CD4-positive, alpha-beta T cell treated with Interleukin-12 subunit alpha and Interleukin-12 subunit beta, for 1 hour (primary cell): ENCODE results near the gene TOR3A.

ENCODE experiments used
- DNase-seq: peaks from one replicate; pipeline ENCODE4 v3.0.0-alpha.2; 2020

The TOR3A gene

DNA sequence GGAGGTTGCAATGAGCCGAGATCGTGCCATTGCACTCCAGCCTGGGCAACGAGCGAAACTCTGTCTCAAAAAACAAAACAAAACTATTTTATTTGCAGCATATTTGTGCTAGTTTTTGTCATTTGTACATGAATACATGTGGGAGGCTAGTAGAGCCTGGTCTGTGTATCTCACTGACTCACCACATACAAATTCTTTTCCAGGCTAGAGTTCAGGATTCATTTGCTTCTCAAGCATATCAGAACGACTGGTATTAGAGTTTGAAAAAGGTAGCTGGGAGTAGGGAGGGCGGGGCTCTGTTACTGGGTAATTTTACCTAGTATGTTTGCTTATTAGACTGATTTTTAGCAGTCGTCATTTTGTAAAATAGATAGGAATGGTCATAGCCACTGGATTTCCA, 4.5 kb upstream of the TOR3A start:
- DNase-seq, result no peak

DNA sequence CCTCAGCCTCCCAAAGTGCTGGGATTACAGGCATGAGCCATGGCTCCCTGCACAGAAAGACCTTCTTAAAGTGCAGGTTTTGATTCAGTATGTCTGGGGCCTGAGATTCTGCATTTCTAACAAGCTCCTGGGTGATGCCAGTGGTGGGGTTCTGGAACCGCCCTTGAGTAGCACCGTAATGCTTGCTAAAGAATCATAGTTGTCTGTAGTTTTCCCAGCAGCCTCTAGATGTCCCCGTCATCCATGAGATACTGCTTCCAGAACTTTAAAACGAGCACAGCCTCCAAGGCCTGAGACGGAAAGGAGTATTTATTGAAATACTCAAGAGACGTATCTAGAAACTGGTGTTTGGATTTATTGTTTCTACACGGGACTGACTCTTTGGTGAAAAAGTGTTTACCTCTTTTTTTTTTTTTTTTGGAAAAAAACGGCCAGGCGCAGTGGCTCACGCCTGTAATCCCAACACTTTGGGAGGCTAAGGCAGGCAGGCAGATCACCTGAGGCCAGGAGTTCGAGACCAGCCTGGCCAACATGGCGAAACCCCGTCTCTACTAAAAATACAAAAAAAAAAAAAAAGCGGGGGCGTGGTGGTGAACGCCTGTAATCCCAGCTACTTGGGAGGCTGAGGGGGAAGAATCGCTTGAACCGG, 2.6 kb upstream of the TOR3A start:
- peak; percentile 77 for DNase-seq

DNA sequence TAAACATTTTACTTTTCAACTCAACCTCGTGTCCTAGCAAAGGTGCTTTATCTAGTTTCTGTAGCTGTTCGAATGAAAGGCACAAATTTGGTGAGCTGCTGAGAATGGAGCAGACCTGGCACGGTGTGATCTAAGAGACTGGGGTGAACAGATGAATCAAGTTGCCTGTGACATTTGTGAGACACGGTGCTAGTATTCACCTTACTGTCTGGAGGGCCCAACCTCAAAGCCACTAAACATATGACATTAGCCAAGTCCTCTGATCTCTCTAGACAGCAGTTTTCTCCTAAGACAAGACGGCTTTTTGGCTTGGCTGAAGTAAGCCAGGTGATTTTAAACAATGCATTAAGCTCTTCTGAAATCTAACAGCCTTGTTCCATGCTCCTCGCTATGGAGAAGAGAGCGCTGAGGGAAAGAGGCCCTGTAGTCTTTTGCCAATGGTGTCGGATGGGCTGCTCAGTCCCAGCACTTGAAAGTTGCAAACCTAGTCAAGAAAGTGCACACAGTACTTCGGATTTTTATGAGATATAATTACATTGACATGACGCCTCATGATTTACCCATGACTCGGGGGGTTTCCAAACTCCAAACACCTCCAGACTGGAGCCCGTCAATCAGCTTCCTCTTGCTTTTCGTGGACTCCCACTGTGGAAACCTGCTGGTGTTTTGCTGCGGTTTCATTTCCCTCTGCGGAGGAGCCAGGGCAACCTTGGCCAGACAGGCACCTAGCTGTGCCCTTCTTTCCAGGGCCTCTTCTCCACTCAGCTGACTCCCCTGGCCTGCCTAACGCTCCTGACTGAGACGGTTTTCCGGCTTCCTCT, 794 bp upstream of the TOR3A start:
- DNase-seq, result peak; percentile 53

DNA sequence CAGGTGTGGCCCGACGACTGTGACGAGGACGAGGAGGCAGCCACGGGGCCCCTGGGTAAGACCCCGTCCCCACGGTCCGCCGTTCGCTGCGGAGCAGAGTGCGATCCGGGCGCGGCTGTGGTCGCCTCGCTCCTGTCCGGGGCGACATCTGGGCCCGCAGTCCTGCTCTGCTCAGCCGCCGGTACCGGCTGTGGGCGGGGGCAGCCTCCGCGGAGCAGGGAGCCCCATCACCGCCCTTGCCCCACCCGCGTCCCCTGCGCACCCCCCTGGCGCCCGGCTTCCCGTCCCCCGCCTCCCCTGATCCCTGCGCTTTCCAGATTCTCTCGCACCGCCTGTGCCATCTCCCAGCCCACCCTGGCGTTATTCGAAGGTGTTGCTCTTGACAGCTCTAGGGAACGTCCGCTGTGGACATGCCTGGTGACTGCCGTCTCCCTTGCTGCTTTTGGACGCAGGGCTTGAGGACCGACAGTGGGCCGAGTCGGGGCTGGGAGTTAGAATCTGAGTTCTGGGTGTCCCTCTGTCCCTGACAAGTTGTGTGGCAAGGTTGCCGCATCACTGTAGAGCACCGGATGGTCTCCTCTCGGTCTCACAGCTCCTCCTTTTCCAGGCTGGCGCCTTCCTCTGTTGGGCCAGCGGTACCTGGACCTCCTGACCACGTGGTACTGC, 596 bp downstream of the TOR3A start:
- peak; percentile 29 for DNase-seq

DNA sequence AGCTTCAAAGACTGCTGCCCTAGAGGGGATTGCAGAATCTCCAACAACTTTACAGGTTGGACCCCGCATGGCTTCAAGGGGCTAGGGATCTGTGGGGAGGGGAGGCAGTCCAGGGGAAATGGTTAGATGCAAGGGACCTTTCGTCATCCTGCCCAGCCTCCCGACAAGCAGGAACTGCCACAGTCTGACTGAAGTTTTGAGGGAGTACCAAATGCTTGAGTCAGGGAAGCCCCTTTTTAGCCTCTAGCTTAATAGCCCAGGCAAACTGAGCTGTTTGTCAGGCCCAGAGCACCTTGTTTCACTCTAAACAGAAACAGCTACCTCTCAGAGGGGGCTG, 1.1 kb downstream of the TOR3A start:
- peak; percentile 31 for DNase-seq

DNA sequence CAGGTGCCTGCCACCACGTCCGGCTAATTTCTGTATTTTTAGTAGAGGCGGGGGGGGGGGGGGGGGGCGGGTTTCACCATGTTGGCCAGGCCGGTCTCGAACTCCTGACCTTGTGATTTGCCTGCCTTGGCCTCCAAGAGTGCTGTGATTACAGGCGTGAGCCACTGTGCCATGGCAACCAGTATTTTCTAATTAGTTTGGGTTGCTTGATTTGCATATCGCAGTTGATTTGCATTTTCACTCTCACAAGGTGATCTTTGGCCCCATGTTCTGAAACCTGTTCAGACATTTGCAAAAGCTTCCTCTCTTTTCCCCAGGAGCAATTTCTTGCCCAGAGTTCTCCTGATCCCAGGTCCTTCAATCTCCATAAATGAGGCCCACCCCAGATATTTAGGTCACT, 1.7 kb downstream of the TOR3A start:
- DNase-seq, result peak; percentile 17

DNA sequence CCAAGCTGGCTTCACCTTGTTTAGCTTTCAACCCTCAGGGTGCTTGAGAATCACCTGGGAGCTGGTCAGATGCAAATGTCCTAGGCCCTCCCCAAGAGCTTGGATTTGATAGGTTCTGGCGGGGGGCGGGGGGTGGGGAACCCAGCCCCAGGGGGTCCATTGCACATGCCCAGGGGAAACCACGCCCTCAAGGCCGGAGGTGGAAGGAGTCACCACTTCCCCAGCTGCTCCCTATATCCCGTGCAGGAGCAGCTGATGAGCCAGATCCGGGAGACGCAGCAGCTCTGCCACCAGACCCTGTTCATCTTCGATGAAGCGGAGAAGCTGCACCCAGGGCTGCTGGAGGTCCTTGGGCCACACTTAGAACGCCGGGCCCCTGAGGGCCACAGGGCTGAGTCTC, 5.8 kb downstream of the TOR3A start:
- DNase-seq, result no peak

DNA sequence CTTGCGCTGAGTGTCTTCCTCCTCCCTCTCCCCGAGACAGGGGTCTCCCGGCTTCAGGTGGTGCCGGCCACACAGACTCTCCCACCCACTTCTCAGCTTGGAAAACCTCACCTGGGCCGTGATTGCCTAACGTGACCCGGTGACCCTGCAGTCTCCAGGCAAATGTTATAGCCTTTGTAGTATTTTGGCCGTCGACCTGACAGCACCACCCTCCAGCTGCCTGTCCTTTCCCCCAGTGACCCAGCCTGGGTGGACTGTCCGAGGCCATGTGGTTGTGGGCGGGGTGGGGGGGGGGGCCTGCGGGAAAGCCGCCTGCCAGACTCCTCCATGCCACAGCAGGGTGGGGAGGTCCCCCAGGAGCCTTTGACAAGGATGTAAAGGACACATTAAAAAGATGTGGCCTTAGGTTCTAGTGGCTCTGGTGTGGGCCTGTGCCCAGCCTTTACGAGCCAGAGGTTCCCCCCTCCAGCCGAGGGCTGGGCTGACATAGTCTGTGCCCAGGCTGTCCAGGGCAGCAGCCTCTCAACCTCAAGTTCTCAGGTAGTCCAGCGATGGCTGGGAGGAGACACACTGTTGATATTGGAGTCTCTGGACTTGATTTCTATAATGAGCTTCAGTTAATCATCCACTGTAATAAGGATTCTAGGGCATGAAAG, 8.1 kb downstream of the TOR3A start:
- no peak for DNase-seq

DNA sequence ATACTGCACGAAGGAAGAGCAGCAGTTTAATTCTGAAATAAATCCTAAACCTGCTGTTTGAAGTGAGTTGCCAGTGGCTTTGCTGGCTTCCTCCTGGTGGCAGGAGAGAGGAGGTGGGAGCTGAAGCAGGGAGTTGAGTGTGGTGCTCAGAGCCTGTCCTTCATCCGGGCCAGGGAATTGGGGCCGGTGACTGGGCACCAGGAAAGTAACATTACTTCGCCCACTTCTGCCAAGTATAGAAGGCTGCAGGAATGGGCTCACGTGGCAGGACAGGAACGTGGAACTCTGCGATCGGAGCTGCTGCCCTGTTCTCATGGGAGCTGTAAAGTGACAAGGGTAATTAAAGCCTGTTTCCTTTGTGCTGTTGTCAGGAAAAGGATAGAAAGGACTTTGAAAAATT, 8.7 kb downstream of the TOR3A start:
- no peak for DNase-seq

DNA sequence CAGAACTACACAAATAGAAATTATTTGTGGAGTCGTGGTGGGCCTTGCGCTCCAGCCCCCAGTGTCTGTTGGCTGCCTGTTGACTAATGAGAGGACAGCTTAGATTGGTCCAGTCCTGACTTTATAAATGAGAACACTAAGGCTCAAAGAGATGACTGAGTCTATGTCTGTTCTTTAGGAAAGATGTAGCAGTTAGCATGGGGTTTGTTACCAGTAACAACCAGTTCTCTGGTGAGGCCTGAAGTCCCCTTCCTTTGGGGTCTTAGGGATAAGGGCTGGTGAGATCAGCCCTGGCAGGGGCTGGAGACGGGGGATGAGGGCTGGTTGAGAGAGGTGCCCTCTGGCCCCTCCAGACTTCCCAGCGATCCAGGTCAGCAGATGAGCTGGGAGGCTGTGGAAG, 9.1 kb downstream of the TOR3A start:
- DNase-seq, result no peak

DNA sequence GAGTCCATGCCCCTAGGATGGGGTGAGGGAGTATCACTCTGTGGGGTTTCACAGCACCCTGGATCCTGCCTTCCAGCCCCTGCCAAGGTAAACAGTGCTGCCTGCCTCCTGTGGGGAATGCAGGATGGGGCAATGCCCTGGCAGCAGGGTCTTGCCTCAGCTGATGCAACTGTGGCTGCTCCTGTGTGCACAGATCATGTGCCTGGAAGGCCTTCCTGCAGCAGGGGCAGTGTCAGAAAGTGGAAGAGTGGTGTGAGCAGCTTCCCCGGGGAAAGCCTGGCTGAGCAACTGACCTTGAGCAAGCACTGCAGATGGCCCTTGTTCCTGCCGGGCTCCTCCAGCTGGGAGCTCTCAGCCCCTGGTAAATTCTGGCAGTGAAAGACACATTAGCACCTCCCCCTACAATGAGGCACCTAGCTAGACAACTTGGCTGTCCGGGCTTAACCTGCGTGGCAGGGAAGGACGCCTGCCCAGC, 9.9 kb downstream of the TOR3A start:
- no peak for DNase-seq

DNA sequence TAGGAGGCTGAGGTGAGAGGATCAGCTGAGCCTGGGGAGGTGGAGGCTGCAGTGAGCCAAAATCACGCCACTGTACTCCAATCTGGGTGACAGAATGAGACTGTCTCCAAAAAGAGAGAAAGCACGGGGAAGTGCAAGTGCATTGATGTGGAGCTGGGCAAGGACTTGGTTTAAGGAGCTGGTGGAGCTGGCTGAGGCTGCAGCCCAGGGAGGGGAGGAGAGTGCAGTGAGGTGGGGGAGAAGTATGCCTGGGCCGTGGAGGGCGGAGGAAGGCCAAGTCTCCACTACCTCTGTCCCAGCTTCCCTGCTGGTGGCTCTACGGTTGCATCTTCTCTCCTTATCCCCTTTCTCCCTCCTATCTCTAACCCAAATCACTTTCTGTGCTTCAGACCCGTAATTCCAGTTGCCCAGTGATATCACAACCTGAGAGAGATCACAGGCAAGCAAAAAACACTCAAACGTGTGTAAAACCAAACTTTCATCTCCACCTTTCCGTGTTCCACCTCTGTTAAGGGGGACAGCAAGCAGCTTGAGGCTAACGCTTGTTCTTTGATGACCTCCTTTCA, 11.1 kb downstream of the TOR3A start:
- no peak for DNase-seq

DNA sequence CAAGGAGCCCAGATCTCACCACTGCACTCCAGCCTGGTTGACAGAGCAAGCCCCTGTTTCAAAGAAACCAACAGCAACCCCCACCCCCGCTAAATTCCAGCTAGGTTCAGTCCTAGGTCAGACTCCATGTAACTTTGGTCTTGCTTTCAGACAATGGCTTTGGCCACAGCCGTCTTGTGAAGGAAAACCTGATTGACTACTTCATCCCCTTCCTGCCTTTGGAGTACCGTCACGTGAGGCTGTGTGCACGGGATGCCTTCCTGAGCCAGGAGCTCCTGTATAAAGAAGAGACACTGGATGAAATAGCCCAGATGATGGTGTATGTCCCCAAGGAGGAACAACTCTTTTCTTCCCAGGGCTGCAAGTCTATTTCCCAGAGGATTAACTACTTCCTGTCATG, 12.9 kb downstream of the TOR3A start:
- no peak for DNase-seq

DNA sequence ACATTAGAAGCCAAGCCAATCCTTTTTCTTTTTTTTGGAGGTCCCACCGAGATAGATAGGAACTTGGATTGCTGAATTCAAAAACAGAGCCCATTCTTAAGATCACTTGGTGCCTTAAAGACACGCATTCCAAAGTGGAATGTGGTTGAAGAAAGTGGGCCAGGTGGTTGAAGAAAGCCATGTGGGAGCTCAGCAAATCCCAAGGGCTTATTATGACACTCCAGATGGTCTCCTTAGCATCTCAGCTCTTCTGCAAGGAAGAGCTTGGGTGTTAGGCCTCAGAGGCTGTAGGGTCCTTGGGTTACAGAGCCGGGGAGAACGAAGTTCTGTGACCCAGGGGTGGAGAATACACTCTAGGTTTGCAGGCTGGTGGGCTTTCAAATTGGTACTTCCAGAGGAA, 13.5 kb downstream of the TOR3A start:
- no peak for DNase-seq

DNA sequence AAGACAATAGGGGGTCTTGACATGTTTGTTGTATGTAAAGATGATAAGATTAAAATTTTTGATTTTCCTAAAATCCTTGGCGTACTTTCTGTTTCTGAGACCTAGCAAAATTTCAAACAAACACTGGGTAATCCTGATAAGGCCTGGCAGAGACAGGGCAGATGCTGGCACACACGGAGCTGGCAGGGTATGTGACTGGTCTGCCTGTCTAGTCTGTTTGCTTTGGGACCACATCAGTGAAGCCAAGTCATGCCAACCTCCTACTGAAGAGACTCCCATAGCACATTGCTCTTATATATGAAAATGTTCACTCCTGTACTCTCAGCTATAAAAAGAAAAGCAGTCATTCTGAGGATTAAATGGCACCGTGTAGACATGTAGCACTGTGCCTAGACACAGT, 14.1 kb downstream of the TOR3A start:
- no peak for DNase-seq

DNA sequence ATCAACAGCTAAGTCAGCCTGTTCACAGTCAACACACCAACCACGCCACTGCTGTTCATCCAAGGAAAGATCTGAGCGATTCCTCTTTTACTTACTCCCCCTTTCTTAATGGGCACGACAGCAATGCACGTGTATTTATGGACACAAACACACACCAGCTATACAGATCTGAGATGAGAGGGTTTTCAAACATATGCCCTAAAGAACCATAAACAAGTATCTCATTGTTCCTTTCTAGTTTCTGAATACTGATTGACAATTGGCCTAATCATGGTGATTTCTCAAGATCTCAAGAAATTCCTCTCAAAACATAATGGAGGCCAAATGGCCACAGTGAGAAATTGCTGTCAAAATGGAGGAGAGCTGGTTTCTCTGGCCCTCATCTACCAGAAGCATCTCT, 18.0 kb downstream of the TOR3A start:
- DNase-seq, result no peak

DNA sequence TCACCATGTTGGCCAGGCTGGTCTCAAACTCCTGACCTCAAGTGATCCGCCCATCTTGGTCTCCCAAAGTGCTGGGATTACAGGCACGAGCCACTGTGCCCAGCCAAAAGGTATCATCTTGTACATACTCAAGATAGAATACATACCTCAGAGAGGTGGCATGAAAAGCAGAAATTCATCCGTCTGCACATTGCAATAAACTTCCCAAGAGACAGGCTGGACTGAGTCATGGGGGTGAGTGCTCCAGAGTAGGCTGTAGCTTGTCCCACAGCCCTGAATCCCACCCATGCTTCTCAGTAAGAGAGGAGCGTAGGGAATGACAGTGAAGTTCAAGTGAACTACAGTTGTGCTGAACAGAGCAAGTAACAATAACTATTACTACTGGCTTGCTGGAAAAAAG, 19.7 kb downstream of the TOR3A start:
- no peak for DNase-seq

DNA sequence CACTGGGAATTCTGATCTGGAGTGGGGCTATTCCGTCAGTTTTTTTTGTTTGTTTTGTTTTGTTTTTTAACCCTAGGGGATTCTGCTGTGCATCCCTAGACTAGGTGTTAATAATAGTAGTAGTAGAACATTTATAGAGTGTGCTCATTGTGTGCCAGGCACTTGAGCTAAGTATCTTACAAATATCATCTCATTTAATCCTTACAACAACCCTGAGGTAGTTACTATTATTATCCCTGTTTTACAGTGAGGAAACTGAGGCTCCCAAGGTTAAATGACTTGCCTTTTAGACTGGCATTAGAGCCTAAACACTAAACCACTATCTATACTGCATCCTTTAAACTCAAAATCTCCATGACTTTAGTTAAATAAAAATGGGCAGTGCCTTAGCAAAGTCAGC, 22.1 kb downstream of the TOR3A start:
- DNase-seq, result no peak

DNA sequence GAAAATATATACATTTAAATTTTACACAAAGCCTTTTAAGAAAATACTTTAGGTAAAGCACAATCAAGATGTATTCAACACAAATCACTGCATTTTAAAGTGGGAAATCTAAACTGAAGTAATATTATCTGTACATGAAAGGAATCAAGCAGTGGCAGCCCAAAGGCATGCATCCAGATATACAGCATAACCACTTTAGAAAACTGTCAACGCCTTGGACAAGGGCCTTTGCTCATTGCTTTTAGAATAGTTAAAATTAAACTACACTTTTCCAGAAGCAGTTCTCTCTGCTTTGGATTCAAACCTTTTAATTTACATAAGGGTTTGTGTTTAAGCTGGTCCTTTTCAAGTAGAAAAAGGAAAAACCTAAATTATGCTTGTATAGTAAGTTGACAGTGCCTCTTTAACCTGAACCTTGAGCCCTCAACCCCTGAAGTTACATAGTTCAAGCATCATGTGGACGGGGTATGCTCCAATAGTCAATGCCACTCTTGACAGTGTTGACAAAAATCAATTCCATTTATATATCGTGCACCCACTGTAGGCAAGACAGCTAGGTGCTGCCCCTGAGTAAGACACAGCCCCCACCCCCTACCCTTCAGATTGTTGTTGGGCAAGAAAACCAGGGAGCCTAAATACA, 22.9 kb downstream of the TOR3A start:
- no peak for DNase-seq

DNA sequence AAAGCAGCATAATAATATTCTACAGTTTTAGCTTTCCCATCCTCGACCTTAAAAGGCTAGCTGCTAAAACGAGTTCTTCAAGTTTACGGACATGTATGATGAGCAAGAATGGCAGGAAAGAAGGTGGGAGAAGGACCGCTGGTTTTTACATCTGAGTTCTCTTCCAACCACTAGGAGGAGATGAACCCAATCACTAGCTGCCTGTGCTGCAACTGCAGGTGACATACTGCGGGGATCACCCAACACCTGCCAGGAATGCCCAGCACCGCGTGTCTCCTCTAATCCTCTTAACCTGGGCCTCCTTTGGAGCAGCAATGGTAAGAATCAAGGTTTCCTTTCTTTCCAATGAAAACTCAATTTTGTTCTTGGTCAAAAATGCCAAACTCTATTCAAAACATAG, 23.5 kb downstream of the TOR3A start:
- no peak for DNase-seq

DNA sequence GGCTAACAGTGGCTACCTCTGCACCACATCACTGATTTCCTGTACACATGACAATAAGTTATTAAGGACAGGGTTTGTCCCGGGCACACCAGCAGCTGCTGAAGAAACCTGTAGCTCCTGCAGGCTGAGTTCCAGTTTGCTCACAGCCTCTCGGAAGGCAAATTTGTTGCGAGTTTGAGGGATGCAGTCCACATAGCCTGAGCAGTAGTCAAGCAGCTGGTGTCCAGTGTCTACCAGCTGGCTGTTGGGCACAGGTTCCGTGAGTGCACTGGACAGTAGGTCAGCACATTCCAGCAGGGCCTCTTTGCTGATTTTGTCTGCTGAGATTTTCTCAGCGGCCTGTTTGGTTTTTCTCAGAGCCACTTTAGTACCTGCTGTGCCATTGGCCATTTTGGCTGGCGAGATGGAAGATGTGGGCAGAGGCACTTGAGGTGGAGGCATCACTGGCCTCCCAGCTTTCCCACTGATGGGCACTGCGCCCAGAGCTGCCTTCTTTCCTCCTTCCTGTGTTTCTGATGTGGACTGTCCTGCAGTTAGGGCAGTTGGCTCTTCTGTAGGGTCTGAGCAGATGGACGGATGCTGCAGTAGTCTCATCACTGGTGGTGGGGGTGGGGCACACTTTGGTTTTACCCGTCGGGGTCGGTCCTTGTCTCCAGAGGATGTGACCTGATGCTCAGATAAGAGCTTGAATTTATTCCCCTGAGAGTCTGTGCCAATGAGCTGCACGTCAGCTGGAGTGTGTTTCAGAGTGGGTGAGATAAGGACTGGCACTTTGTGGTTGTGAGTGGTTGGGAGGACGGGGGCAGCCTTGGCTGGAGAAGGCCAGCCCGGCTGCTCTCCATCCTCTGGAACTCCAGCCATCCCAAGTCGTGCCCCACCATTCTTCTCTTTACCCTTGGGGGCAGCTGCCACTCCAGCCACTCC, 26.1 kb downstream of the TOR3A start:
- no peak for DNase-seq

DNA sequence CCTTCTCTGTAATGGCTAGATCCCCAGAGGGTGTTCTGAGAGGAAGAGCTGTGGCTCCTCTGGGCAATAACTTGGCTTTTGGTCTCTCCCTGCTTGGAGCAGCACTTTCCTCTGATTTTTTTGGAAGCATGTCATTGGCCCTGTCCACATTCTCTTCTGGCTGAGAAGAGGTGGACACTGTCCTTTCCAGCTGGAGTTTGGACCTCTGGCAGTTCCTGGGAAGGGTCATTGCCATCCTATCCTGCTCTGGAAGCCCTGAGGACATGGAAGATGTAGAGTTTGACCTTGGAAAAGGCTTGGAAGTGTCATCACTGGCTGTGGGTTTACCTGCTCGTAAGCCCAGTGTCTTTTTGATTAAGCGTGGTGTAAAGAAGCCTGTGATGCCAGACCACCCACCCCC, 26.8 kb downstream of the TOR3A start:
- no peak for DNase-seq
